ENCODE measurements around the gene WBP2.
"Not testable (repeated sequence)": the region's sequence is repeated elsewhere in the genome, so short reads cannot be mapped to it uniquely, and the experiment has no call there.

WBP2 gene

DNA sequence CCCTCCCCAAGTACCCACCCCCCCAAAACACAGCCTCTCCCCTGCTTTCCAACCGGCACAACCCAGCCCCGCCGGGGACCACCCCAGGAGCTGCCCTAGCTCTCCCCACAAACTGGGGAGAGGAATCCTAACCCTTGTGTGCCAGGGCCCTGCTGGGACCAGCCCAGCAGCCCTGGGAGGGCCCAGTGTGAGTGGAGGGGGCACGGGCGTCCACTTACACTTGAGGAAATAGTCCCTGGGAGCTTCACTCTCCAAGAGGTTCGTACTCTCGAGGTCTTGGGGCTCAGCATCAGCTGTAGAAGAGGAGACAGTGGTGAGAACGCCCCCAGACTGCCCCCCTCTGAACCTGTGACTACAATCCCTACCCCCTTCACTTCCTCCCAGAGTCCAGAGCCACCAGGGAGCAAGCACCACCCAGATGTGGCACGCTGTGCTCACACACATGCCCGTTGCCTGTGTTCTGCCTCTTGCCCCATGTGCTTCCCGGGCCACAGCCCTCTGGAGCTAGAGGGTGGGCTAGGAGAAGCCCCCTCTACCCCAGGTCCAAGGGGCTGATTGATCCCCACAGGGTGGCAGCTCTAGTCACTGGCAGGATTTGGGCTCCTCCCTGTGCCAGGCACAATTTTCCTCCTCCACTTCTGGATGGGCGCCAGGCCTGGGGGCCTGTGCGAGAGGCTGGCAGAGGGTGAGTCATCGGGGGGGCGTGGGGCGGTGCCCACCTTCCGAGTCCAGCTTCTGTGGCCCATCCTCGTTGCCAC lies 20.2 kb upstream of the WBP2 start:
- H3K4me3 ChIP-seq (ENCODE audit: low read length in 2 of 2) = peak overlapping the region; percentile 70 to 88

DNA sequence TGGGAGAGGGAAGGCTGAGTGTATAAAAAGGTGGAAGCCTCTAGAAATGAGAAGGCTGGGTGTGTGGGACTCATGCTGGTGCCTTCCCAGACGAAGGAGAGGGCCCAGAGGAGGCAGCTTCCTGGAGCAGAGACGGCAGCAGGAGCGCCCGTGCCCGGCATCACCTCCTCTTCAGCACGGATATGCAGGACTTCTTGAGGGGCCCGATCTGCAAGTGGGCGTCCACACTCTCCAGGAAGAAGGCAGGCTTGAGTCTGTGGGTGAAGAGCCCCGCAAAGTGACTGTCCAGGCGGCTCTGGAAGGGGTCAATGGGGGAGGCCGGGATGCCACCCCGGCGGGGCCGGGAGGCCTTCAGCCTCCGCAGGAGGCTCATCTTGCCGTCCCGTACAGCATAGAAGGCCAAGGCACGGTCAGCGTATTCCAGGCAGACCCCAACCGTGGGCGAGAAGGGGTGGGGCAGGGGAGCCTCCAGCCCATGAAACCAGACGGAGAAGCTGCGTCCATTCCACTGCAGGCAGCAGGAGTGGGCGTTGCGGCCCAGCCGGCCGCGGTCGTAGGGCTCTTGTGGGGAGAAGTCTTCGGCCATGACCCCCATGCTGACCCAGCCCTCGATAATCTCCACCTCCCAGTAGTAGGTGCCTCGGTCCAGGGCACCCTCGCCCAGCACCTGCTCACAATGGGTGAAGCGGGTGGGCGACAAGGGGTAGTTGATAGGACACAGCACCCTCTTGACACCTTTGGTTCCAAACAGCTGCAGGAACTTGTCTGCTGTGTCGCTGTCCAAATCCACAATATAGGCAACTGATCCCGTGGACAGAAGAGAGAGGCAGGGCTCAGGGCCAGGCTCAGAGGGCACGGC lies 19.4 kb upstream of the WBP2 start:
- H3K27ac ChIP-seq (ENCODE audit: low read length) = peak overlapping the region; percentile 93
- peaks cover 67% of the 10 kb centered on the region for H3K4me1 ChIP-seq (ENCODE audit: control insufficient read depth, insufficient read depth, low read length)
- peak overlapping the region in 1 of 2 donors; percentile 22 for H3K4me3 ChIP-seq (ENCODE audit: low read length in 2 of 2)
- no peaks in the 10 kb centered on the region for H3K9me3 ChIP-seq (ENCODE audit: control insufficient read depth in 2 of 2, low read length in 2 of 2)
- peak overlapping the region in 1 of 2 donors; percentile 26 for H3K9ac ChIP-seq (ENCODE audit: low read length in 2 of 2)
- H3K36me3 ChIP-seq (ENCODE audit: control insufficient read depth in 2 of 2, insufficient read depth in 2 of 2, low read length in 2 of 2) = peaks cover 4 to 12% of the 10 kb centered on the region in 2 donors
- H3K27me3 ChIP-seq (ENCODE audit: control insufficient read depth in 1 of 2, insufficient read depth in 2 of 2, low read length in 2 of 2) = no peaks in the 10 kb centered on the region

More for the DNA sequence above, 20.2 kb upstream of the WBP2 start:
- H3K27me3 ChIP-seq (ENCODE audit: control insufficient read depth in 1 of 2, insufficient read depth in 2 of 2, low read length in 2 of 2) = no peaks in the 10 kb centered on the region
- no peaks in the 10 kb centered on the region for H3K9me3 ChIP-seq (ENCODE audit: control insufficient read depth in 2 of 2, low read length in 2 of 2)
- H3K27ac ChIP-seq (ENCODE audit: low read length) = peak overlapping the region; percentile 93
- peaks cover 62% of the 10 kb centered on the region for H3K4me1 ChIP-seq (ENCODE audit: control insufficient read depth, insufficient read depth, low read length)
- peaks cover 4 to 12% of the 10 kb centered on the region in 2 donors for H3K36me3 ChIP-seq (ENCODE audit: control insufficient read depth in 2 of 2, insufficient read depth in 2 of 2, low read length in 2 of 2)
- peak overlapping the region; percentile 47 to 99 for H3K9ac ChIP-seq (ENCODE audit: low read length in 2 of 2)

DNA sequence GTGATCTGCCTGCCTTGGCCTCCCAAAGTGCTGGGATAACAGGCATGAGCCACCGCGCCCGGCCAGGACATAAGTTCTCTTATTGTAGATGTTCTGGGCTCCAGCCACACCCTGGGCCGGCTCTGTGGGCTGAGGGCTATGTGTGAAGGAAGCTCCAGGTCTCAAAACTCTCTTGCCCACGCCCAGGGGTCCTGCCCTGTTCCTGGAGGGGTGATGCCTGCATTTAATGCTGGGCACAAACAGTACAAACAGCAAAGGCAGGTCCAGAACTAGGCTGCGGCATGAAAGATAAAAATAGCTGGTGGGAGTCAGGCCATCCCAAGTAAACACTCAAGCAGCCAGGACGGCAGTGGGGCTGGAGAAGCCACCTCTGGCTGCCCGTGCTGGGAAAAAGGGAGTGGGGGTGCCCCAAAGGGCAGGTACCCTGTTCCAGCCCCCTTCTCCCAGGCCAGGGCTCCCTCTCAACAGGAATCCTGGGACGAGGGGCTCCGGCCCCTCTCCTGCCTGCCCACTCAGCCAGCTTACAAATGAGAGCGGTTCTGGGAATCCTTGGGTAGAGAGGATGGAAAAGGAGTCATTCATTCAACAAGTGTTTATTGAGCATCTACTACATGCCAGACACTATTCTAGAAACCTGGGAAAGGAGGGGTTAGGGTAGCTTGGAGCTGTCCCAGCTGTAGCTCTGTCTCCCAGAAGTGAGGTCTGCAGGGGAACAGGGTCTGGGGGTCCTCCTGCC lies 18.6 kb upstream of the WBP2 start:
- Histone ChIP-seq H3K4me3 (ENCODE audit: low read length in 2 of 2) (peak overlapping the region in 1 of 2 donors; percentile 52), H3K9ac (ENCODE audit: low read length in 2 of 2) (peak overlapping the region in 1 of 2 donors; percentile 64), H3K4me1 (ENCODE audit: control insufficient read depth, insufficient read depth, low read length) (peaks cover 74% of the 10 kb centered on the region), H3K9me3 (ENCODE audit: control insufficient read depth in 2 of 2, low read length in 2 of 2) (no peaks in the 10 kb centered on the region), H3K27ac (ENCODE audit: low read length) (peak overlapping the region; percentile 93), H3K27me3 (ENCODE audit: control insufficient read depth in 1 of 2, insufficient read depth in 2 of 2, low read length in 2 of 2) (no peaks in the 10 kb centered on the region), H3K36me3 (ENCODE audit: control insufficient read depth in 2 of 2, insufficient read depth in 2 of 2, low read length in 2 of 2) (peaks cover 4 to 12% of the 10 kb centered on the region in 2 donors)

DNA sequence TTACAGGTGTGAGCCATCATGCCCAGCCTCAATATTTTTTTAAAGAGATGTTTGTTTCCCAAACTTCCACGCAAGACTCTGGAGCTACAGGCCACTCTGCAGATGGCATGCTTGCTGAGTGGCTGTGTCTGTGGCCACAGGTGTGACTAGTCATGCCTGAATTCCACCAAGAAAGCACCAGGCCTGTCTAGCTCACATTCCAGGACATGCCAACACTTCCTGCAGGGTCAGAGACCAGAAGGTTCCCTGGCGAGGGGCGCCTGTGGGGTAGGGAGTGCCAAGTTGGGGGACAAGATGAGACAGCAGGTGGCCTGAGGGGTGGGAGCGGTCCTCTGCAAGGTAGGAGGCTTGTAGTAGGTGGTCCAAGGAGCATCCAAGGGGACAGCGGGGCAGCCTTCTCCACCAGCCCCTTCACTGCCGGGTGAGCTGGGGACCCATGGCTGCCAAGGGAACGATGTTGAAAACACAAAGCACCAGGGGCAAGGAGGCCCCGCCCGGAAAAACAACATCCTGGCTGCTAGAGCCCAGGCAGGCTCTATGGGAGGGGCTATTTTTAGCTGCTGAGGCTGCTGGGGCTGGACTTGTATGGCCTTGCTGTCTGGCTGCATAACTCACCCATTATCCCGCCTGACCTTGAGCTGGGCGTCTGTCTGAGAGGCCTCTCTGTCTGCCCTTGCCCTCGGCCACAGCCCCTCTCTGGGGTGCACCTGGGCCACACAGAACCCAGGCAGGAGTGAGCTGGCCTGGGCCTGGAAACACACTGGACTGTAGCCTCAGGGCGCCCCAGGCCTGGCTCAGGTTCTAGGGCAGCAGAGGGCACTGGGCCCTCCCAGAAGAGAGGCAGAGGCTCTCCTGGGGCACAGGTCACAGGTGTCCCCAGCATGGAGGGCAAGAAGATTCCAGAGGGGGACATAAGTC lies 17.6 kb upstream of the WBP2 start:
- Histone ChIP-seq H3K4me3 (ENCODE audit: low read length in 2 of 2) (peak overlapping the region; percentile 49 to 55), H3K27me3 (ENCODE audit: control insufficient read depth in 1 of 2, insufficient read depth in 2 of 2, low read length in 2 of 2) (no peaks in the 10 kb centered on the region), H3K9me3 (ENCODE audit: control insufficient read depth in 2 of 2, low read length in 2 of 2) (no peaks in the 10 kb centered on the region), H3K9ac (ENCODE audit: low read length in 2 of 2) (peak overlapping the region; percentile 51 to 64), H3K27ac (ENCODE audit: low read length) (peak overlapping the region; percentile 93), H3K4me1 (ENCODE audit: control insufficient read depth, insufficient read depth, low read length) (peaks cover 70% of the 10 kb centered on the region), H3K36me3 (ENCODE audit: control insufficient read depth in 2 of 2, insufficient read depth in 2 of 2, low read length in 2 of 2) (peaks cover 4 to 12% of the 10 kb centered on the region in 2 donors)

DNA sequence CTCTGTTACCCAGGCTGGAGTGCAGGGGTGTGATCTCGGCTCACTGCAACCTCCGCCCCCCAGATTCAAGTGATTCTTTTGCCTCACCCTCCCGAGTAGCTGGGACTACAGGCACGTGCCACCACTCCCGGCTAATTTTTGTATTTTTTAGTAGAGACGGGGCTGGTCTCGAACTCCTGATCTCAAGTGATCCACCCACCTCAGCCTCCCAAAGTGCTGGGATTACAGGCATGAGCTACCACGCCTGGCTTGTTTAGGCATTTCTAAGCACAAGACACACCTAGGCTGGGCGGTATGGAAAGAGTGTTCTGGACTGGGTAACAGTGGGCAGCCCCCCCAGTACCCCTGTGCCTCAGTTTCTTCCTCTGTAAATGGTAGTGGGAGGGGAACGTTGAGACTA lies 15.1 kb upstream of the WBP2 start:
- Histone ChIP-seq H3K27ac (ENCODE audit: low read length) (peak overlapping the region; percentile 64), H3K4me1 (ENCODE audit: control insufficient read depth, insufficient read depth, low read length) (peaks cover 49% of the 10 kb centered on the region), H3K36me3 (ENCODE audit: control insufficient read depth in 2 of 2, insufficient read depth in 2 of 2, low read length in 2 of 2) (peaks cover 2 to 12% of the 10 kb centered on the region in 2 donors)
- not testable (repeated sequence) for H3K27me3 ChIP-seq (ENCODE audit: control insufficient read depth in 1 of 2, insufficient read depth in 2 of 2, low read length in 2 of 2); H3K4me3 ChIP-seq (ENCODE audit: low read length in 2 of 2); H3K9me3 ChIP-seq (ENCODE audit: control insufficient read depth in 2 of 2, low read length in 2 of 2); H3K9ac ChIP-seq (ENCODE audit: low read length in 2 of 2)

DNA sequence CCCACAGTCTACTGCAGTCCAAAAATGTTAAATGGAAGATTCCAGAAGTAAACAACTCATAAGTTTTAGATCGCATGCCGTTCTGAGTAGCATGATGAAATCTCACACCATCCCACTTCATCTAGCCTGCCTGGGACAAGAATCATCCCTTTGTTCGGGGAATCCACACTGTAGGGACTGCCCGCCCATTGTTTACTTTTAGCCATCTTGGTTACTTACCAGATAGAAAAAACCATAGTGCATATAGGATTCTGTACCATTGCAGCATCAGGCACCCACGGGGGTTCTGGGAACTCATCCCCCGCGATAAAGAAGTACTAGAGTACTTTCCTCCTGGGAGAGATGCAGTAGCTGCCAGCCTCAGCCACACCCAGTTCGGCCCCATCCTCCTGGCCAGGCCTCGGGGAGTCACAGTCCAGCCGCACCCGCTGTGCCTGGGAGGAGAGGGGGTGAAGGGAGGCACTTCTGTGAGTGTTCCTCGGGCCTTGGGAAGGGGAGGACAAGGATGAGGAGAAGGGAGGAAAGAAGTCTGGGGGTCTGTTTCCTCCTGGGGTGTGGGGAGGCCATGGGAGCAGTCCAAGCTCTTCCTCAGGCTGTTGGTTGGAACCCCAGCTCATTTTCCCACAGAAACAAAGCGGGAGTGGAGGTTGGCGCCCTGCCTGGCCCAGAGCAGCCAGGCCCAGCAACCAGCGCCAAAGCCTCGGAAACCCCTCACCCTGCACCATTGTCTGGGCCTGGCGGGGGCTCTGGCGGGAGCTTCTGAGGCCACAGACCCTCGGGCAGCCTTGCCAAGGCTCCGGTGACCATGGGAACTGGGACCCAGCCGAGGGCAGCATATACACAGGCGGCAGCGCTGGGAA lies 14.4 kb upstream of the WBP2 start:
- Histone ChIP-seq H3K36me3 (ENCODE audit: control insufficient read depth in 2 of 2, insufficient read depth in 2 of 2, low read length in 2 of 2) (peaks cover 2 to 8% of the 10 kb centered on the region in 2 donors), H3K27me3 (ENCODE audit: control insufficient read depth in 1 of 2, insufficient read depth in 2 of 2, low read length in 2 of 2) (no peaks in the 10 kb centered on the region), H3K9me3 (ENCODE audit: control insufficient read depth in 2 of 2, low read length in 2 of 2) (no peaks in the 10 kb centered on the region), H3K4me3 (ENCODE audit: low read length in 2 of 2) (peak overlapping the region in 1 of 2 donors; percentile 57), H3K9ac (ENCODE audit: low read length in 2 of 2) (no peak overlapping the region), H3K27ac (ENCODE audit: low read length) (peak overlapping the region; percentile 64), H3K4me1 (ENCODE audit: control insufficient read depth, insufficient read depth, low read length) (peaks cover 47% of the 10 kb centered on the region)

DNA sequence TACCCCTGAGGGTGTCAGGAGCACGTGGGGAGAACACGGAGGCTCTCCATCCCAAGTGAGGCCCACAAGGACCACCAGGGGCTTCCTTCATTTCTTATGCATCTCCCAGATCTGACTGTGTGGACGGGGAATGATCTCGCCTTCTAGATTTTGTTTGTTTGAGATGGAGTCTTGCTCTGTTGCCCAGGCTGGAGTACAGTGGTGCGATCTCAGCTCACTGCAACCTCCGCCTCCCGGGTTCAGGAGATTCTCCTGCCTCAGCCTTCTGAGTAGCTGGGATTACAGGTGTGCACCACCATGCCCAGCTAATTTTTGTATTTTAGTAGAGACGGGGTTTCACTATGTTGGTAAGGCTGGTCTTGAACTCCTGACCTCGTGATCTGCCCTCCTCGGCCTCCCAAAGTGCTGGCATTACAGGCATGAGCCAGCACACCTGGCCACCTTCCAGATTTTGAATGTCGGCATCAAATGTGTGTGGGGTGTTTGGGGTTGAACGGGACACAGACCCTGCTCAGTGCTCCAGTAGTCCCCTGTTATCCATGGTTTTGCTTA lies 13.7 kb upstream of the WBP2 start:
- H3K4me1 ChIP-seq (ENCODE audit: control insufficient read depth, insufficient read depth, low read length) = peaks cover 44% of the 10 kb centered on the region
- not testable (repeated sequence) for H3K27me3 ChIP-seq (ENCODE audit: control insufficient read depth in 1 of 2, insufficient read depth in 2 of 2, low read length in 2 of 2); H3K9me3 ChIP-seq (ENCODE audit: control insufficient read depth in 2 of 2, low read length in 2 of 2); H3K9ac ChIP-seq (ENCODE audit: low read length in 2 of 2); H3K36me3 ChIP-seq (ENCODE audit: control insufficient read depth in 2 of 2, insufficient read depth in 2 of 2, low read length in 2 of 2)
- peak overlapping the region; percentile 64 for H3K27ac ChIP-seq (ENCODE audit: low read length)
- peak overlapping the region in 1 of 2 donors; percentile 57 for H3K4me3 ChIP-seq (ENCODE audit: low read length in 2 of 2)

DNA sequence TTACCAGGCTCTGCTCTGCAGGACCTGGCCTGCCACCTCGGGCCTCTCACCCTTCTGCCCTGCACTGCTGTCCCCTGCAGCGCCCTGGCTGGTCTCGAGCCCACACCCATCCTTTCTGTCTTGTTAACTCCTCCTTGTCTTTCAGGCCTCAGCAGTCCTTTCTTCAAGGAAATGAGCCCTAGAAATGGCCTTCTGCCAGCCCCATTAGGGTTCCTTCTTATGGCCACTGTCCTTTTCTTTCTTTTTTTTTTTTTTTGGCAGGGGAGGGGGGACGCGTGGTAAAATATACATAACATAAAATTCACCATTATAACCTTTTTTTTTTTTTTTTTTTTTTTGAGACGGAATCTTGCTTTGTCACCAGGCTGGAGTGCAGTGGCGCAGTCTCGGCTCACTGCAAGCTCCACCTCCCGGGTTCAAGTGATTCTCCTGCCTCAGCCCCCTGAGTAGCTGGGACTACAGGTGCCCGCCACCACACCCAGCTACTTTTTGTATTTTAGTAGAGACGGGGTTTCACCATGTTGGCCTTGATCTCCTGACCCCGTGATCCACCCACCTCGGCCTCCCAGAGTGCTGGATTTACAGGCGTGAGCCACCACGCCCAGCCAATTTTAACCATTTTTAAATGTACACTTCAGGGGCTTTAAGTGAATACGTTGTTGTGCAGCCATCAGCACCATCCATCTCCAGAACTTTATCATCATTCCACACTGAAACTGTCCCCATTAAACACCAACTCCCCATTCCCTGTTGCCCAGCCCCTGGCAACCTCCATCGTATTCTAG lies 10.5 kb upstream of the WBP2 start:
- not testable (repeated sequence) for H3K9me3 ChIP-seq (ENCODE audit: control insufficient read depth in 2 of 2, low read length in 2 of 2); H3K9ac ChIP-seq (ENCODE audit: low read length in 2 of 2); H3K4me3 ChIP-seq (ENCODE audit: low read length in 2 of 2); H3K27me3 ChIP-seq (ENCODE audit: control insufficient read depth in 1 of 2, insufficient read depth in 2 of 2, low read length in 2 of 2); H3K36me3 ChIP-seq (ENCODE audit: control insufficient read depth in 2 of 2, insufficient read depth in 2 of 2, low read length in 2 of 2)
- peak overlapping the region; percentile 71 for H3K27ac ChIP-seq (ENCODE audit: low read length)
- H3K4me1 ChIP-seq (ENCODE audit: control insufficient read depth, insufficient read depth, low read length) = peaks cover 27% of the 10 kb centered on the region
